Breast epithelium (tissue), 3 donors: ENCODE results near the gene NUAK1.

Source experiments
- POLR2A ChIP-seq: fragments of 450-650 bp; IDR thresholded peaks from one replicate; pipeline ENCODE4 v1.6.1; 2016; ENCODE audit warnings: antibody characterized with exemption, mild to moderate bottlenecking, moderate library complexity
- TF ChIP-seq, protein P1 (sequence below), 3 donors: fragments of 450-650 bp; IDR thresholded peaks; one replicate each; pipeline ENCODE4 v1.5.1; 2016 to 2017; ENCODE audit warnings: antibody characterized with exemption in 3 of 3, mild to moderate bottlenecking in 3 of 3, moderate library complexity in 3 of 3

DNA sequence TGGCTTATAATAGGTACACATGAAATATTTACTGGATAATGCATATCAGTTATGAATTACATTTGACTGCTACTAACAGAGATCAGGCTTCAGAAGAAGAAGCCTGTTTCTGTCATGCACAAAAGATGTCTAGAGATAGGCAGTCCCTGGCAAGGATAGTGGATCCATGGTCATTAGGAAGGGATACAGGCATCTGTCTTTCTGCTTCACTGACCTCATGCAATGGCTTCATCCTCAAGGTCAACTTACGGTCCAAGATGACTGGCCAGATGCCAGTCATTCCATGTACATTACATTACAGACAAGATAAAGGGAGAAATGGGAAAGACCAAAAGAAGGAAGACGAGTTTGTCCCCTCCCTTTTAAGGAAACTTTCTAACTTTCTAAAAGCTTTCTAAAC lies 94.0 kb downstream of the NUAK1 start:
- no peak for TF ChIP-seq POLR2A
- TF ChIP-seq, protein P1, sequence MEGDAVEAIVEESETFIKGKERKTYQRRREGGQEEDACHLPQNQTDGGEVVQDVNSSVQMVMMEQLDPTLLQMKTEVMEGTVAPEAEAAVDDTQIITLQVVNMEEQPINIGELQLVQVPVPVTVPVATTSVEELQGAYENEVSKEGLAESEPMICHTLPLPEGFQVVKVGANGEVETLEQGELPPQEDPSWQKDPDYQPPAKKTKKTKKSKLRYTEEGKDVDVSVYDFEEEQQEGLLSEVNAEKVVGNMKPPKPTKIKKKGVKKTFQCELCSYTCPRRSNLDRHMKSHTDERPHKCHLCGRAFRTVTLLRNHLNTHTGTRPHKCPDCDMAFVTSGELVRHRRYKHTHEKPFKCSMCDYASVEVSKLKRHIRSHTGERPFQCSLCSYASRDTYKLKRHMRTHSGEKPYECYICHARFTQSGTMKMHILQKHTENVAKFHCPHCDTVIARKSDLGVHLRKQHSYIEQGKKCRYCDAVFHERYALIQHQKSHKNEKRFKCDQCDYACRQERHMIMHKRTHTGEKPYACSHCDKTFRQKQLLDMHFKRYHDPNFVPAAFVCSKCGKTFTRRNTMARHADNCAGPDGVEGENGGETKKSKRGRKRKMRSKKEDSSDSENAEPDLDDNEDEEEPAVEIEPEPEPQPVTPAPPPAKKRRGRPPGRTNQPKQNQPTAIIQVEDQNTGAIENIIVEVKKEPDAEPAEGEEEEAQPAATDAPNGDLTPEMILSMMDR (IDR thresholded peaks at IDR 0.05) = no peak
